HG03521 (cell line): ENCODE results near the gene TIAM2.
"Not testable (repeated sequence)": the region's sequence is repeated elsewhere in the genome, so short reads cannot be mapped to it uniquely, and the experiment has no call there.

ENCODE experiments used
- ATAC-seq: cut with Tn5 transposase; IDR thresholded peaks from one replicate; pipeline ENCODE4 v1.9.1; 2021; ENCODE audit warnings: mild to moderate bottlenecking, moderate library complexity; ENCODE audit not compliant: unreplicated experiment

TIAM2 gene

DNA sequence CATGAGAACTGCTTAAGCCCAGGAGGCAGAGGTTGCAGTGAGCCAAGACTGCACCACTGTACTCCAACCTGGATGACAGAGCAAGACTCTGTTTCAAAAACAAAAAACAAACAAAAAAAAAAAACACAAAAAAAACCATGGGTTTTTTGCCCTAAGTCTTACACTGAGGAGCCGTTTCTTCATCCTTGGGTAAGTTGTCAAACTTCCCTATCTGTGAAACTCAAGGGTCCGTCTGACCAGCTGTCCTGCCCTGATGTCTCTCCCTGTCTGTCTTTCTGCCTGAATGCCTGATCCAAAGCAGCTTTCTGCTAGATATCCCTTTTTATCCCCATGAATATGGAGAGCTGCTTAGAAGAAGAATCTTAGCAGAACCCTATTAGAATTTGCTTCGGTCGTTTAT, 227.4 kb downstream of the TIAM2 start:
- no peak for ATAC-seq

DNA sequence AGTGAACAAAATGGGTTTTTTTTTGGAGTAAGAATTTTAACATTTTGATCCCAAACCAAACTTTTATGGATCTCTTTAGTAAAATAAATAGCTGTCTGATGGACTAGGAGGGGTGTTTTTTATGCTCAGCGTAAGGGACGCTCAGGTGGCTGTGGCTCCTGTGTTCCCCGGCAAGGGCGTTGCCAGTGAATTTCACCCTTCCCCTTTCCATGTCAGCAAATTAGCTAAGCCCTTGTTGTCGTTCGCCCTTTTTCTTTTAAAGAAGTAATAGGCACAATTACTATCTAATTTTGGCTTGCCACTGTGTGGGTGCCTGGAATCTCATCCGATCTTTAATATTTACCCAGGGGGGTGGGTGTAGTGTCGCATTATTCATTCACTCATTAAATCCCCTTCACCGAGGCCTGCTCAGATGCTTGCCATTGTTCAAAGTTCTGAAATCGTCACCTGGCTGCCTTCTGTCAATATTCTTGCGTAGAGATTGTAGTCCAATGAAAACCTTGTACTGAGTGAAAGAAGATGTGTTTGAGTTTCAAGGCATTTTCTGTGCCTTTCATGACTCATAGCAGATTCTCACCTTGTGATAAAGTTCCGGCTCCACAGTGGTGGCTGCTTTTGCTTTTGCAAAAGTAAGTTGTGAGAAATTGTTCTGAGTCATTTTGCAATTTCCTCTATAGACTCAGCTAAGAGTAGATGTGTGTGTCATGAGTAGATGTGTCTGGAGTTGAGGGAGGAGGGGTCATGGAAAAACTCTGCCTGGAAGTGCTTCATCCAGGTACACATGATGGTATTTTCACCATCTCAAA, 228.7 kb downstream of the TIAM2 start:
- ATAC-seq, result peak; percentile 96

DNA sequence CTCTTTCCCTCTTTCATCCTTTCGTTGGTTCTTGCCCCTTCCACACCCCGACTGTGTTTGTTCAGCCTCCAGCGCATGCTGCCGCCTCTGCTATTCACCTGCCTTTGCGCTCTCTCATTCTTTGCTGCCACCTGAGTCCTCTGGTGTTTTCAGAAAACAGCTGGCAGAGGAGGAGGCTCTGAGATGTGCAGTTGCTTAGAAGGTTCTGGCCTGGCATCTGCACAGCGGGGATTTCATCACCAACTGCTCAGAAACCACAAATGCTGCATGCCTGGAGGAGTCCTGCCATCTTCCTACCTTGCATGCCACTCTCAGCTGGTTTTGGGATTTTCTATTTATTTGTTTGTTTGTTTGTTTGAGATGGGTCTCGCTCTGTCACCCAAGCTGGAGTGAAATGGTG, 229.5 kb downstream of the TIAM2 start:
- no peak for ATAC-seq

DNA sequence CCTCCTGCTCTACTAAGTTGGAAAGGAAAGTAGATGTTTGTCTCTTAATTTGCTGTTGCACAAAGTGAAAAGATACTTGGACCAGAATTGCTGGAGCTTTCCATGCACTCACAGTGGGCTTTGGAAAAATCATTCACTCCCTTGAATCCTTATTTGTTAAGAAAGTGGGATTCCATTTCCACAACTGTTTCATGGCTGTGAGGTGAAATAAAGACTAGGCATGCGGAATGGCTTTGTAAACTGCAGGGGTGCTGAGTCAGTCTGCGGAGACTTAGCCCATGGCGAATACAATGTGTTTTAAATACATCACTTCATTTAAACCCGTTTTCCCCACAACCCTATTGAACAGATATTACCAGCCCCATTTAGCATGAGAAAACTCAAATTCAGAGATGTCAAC, 231.9 kb downstream of the TIAM2 start:
- ATAC-seq, result no peak

DNA sequence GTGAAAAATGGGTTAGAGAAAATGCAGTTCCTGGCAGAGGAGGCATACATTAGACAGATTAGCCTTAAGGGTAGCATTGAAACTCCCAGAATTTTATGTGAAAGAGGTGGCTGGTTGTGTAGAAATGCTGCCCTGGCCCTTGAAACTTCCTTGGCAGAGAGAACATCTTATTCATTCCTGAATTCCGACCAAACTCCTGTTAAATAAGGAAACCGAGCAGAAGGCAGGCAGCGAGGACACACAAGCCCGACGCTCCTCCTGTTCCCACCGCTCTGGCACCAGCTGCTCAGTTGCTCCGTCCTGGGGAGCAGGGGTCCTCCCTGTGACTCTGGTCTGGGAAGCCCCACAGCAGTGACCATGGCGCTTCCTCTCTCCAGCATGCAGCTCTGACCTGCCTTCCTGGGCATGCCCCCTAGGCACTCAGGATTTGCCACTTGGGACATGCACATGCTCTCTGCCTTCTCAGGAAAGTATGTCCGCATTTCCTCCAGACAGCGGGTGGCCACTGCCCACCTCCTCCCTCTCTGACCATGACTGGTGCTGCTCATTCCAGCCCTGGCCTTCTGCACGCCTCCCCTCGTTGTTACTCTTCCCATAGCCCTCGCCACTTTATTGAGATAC, 233.5 kb downstream of the TIAM2 start:
- no peak for ATAC-seq

DNA sequence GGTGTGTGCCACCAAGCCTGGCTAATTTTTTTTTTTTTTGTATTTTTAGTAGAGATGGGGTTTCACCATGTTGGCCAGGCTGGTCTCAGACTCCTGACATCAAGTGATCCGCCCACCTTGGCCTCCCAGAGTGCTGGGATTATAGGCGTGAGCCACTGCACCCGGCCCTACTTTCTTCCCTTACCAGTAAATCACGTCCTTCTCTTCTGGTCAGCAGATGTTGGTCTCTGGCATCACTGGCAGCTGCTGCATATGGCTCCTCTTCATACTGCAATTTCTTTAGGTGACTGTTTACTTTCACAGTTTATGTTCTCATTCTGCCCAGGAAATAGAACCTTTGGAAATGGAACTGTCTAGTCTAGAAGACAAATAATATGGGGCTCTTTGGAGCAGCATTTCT, 235.9 kb downstream of the TIAM2 start:
- ATAC-seq, result not testable (repeated sequence)

DNA sequence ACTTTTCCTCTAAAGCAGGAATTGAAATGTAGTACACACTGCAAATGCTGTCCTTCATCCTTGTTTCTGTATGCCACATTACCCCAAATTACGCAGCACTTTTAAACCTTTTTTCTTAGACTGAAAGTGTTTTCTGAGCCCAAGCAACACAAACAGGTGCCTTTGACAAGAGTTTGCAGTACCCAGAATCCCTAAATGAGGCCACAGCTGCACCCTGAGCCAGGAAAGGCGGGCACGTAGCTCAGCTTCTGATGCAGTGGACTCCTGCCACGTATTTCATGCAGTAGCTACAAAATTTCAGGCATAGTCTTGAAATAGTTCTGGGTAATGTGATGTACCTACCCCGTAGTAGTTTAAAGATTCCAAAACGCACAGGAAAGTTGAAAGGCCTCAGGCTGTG, 237.7 kb downstream of the TIAM2 start:
- ATAC-seq, result no peak

DNA sequence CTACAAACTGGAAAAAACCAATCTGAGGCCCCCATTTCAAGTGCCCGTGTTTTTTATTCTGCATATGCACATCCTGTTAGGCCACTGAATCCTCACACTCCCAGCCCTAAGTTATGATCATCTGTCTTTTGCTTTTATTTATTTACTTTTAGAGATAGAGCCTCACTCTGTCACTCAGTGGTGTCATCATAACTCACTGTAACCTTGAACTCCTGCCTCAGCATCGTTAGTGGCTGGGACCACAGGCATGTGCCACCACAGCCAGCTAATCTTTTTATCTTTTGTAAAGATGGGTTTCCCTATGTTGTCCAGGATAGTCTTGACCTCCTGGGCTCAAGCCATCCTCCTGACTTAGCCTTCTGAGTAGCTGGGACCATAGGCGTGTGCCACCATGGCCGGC, 239.1 kb downstream of the TIAM2 start:
- ATAC-seq, result no peak

DNA sequence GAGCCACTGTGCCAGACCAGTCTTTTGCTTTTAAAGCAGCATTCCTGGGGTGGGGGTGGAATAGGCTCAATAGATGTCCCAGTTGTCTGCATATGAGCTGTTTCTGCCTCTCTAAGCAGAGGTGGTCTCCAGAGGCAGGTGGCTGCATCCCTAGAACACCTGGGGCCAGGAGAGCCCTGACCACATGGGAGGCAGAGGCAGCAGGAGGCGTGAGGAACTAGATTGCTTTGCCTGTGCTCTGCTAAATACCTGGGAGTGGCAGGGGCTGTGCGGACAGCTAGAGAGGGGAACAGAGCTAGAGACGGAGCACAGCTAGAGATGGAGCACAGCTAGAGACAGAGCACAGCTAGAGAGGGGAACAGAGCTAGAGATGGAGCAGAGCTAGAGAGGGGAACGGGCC, 239.6 kb downstream of the TIAM2 start:
- no peak for ATAC-seq

DNA sequence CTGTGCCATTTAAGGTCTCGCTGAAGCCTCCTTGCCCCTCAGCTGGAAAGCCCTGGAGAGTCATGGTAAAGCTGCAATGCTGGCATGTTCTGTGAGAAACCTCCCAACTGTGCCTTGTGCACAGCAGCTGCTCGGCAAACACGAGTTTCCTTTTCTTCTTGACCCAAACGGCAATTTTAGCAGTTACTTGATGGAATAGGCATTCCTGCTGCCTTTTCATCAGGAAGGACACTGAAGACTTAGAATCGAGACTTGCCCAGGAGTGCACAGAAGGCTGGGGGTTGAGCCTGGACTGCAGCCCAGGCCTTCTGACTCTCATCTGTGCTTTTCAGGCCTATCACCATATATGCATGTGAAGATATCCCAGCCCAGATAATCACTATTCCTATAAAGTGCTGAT, 240.0 kb downstream of the TIAM2 start:
- no peak for ATAC-seq

DNA sequence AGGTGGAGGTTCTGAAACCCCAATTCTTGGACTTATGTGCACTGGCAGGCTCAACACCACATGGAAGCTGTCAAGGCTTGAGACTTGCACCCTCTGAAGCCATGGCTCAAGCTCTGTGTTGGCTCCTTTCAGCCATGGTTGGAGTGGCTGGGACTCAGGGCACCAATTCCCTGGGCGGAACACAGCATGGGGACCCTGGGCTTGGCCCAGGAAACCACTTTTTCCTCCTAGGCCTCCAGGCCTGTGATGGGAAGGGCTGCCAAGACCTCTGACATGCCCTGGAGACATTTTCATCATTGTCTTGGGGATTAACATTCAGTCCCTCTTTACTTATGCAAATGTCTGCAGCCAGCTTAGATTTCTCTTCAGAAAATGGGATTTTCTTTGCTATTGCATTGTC, 242.5 kb downstream of the TIAM2 start:
- ATAC-seq, result no peak

DNA sequence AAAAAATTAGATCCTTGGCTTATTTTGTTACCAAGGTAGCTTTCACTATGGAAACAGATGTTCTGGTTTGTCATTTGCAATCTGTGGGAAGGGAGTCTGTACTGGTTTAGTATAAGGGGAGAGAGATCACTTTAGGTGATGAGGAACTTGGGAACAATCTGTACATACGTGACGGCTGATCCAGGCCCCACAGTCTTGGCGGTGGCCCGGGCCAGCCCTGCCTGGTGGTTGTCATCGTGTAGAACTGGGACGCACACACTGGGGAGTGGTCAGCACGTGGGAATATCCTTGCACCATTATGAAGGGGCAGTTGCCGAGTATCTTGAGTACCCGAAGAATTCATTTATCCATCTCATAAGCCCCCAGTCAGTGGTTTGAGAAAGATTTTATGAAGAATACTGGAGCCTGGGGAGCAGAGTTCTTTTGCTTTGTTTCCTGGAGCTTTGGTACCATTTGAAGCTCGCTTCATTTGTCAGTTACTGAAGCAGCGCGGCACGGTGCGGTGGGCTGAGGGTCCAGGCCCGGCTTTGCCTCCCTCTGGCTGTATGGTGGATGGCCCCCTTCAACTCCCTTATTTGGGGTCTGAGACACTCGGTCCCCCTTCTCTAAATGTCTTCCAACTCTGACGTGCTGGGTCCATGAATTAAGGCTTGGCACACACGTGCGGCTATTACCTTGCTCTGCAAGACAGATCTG, 245.9 kb downstream of the TIAM2 start:
- no peak for ATAC-seq

DNA sequence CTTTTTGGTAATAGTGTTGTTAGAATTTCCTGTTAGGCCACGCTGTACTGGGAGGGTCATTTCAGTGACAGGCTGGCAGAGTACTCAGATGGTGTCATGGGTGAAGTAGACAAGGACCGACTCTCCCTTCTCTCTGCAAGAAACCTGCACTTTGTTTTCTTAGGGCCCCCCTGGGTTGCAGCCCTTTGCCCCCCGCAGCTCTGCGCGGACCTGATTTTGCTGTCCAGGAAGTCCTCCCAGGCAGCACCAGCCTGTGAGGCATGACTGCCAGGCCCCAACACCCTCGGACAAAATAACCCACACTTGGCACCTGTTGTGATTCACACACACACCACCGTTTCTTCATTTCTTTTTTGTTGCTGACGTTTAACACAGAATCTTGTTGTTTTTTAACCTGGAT, 246.9 kb downstream of the TIAM2 start:
- no peak for ATAC-seq

DNA sequence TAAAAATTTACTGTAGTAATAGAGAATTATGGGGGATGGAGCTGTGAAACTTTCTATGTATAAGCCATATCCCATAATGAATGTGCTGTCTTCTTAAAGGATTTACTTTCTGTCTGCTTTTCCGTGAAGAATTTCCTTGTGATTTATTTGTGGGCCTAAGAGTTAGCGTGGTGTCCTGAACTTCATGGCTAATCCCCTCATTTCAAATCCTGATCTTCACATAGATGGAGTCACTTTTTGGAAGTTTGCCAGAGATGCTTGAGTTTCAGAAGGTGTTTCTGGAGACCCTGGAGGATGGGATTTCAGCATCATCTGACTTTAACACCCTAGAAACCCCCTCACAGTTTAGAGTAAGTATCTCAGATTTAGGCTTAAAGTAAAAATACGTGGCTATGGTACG, 249.3 kb downstream of the TIAM2 start:
- no peak for ATAC-seq

DNA sequence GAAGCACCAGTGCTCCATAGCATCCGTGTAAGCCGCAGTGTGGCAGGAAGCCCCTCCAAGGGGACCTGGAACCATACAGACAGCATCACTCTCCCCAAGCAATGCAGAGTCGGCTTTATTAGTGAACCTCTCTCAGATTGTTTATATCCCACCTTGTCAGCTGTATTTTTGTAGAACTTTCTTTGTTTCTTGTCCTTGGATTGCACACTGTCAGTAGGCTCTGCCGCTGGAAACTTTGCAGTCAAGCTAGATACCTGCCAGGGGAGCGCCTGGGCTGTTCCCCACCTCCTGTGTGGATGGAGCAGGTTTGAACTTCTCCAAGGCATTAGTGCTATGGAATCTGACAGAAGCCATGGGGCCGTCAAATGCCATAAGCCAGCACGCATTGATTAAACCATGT, 250.1 kb downstream of the TIAM2 start:
- no peak for ATAC-seq

DNA sequence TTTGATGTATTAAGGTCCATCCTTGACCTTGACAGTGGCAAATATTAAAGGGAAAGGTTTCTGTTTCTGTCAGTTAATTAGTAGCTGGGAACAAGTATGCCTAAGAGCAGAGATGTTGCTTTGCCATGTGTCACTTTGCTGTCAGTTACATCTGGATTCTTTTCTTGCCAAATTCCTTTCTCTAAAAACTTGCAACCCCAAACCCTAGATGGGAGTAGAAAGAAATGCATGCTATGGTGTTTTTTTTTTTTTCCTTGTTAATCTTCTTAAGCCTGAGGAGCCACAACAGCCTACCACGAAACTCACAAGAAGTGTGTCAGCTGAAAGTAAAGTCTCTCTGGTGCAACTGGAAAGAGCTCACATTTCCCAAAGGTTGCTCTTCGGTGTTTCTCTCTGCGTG, 250.7 kb downstream of the TIAM2 start:
- no peak for ATAC-seq

DNA sequence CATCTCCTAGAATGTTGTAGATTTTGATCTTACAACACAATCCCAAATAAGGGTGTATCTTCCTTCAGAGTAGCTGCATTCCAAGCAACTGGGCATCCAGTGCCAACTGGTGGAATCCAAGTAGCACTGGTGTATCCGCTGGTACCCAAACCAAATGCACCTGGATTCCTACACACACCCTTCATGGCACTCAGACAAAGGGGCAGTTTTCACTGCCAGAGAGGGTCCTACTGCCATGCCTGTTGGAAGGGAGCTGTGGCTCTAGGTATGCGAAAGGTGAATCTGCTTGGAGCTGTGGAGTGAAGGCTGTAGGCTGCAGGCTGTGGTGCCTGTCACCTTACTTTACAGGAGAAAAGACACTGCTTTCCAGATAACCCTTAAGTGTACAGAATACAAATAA, 251.7 kb downstream of the TIAM2 start:
- ATAC-seq, result no peak

DNA sequence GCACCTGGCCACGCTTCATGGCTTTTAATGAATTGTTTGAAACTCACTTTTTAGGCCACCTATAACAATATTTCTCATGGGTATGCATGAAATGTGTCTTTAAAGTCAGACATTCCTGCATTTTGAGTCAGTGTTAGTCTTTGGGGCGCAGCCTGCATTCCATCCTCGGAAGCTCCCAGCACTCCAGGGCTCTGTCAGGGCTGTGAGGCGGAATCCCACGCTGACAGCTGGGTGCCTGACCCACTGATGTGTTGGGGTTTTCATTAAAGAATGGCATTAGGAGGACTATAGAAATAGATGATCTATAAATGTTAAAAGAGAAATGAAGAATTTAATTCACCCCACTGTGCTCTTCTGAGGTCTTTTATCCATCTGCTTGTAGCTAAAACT, 252.5 kb downstream of the TIAM2 start:
- no peak for ATAC-seq

DNA sequence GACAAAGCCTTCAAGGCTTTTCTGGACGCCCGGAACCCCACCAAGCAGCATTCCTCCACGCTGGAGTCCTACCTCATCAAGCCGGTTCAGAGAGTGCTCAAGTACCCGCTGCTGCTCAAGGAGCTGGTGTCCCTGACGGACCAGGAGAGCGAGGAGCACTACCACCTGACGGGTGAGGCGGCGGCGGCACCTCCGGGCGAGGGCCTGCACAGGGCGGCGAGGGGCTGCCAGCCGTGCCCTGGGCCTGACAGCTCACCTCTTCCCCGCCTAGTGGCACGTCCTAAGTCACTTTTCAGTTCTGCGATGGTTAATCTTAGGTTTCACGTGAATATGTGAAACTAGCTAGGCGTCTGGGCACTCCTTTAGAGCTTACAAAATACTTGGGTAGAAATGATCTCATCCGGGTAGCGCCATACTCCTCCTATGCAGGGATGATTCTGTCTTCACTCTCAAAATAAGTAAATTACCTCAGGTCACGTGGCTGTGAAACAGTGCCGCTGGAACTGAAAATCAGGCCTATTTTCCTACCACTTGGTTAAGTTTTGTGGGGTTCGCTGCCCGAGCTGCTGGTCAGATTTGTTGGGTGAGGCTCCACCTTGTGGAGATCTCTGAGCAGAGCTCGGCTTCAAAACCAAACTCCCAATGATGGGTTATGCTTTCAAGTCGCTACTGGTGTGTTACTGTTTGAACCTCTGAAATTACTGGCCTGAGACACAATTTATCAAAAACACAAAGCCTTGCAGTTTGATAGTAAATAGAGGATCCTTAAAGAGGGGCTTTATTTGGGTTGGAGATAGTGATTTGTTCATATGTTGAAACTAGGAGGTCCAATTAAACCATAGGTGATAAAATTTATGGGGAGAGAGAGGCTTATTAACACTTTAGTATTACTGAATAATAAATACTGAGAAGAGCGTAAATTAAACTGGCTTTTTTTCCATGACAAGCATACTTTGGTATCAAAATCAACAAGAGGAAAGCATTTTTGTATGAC, 253.2 kb downstream of the TIAM2 start:
- no peak for ATAC-seq

DNA sequence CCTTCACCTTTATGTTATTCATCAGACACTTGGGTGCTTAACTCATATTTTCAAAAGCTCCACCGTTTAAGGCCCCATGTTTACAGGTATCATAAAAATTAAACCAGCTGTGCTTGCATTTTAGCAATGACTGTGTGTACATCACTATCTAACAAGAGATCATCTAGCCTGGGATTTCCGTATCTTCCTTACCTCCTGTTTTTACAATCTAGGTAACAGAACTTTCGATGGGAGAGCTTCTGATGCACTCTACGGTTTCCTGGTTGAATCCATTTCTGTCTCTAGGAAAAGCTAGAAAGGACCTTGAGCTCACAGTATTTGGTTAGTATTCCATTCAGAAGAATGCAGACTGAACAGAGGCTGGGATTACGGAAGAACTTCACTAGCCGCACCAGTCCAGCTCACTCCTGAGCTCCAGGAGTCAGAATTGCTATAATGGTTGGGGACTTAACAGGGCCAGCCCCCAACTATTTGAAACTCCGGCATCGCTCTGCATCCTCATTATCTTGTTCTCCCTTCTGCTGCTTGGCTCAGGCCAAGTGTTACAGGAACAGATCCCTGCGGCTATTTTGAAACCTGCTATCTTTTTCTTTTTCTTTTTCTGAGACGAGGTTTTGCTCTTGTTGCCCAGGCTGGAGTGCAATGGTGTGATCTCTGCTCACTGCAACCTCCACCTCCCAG, 255.7 kb downstream of the TIAM2 start:
- ATAC-seq, result no peak
